NCI-H345 treated with DMSO at 0.1 percent for 48 hours (cell line): Measurements from ENCODE around the gene ABO.
"Not testable (repeated sequence)": the region's sequence is repeated elsewhere in the genome, so short reads cannot be mapped to it uniquely, and the experiment has no call there.

Experiments used
- DNase-seq: peaks from one replicate; lab custom pipeline; 2025; ENCODE audit not compliant: unreplicated experiment; lab: John Stamatoyannopoulos, UW

Gene ABO

GRCh38 chr9:133264235-133264764, 10.7 kb downstream of the ABO start:
- no peak for DNase-seq

- no peak for DNase-seq
These were observed 11.4 kb downstream of the ABO start for GRCh38 chr9:133263557-133263956.

GRCh38 chr9:133262226-133262625, 12.8 kb downstream of the ABO start:
- DNase-seq, result no peak

- DNase-seq, result no peak
These were observed 13.3 kb downstream of the ABO start for GRCh38 chr9:133261753-133262120.

GRCh38 chr9:133261103-133261752, 13.8 kb downstream of the ABO start:
- no peak for DNase-seq

- no peak for DNase-seq
These were observed 14.5 kb downstream of the ABO start for GRCh38 chr9:133260334-133261102.

- DNase-seq, result no peak
These were observed 16.7 kb downstream of the ABO start for GRCh38 chr9:133258061-133259015.

GRCh38 chr9:133257465-133257956, 17.5 kb downstream of the ABO start:
- no peak for DNase-seq

GRCh38 chr9:133256686-133257091, 18.3 kb downstream of the ABO start:
- DNase-seq, result no peak

- no peak for DNase-seq
These were observed 18.9 kb downstream of the ABO start for GRCh38 chr9:133256136-133256461.

- DNase-seq, result no peak
These were observed 19.4 kb downstream of the ABO start for GRCh38 chr9:133255371-133256135.

GRCh38 chr9:133254471-133254870, 20.5 kb downstream of the ABO start:
- DNase-seq, result no peak

GRCh38 chr9:133253268-133253667, 21.7 kb downstream of the ABO start:
- no peak for DNase-seq

GRCh38 chr9:133252301-133253020, 22.5 kb downstream of the ABO start:
- DNase-seq, result no peak

GRCh38 chr9:133251773-133252172, 23.2 kb downstream of the ABO start:
- DNase-seq, result no peak

GRCh38 chr9:133251221-133251620, 23.8 kb downstream of the ABO start:
- DNase-seq, result not testable (repeated sequence)

- peak; percentile 51 for DNase-seq
These were observed 24.2 kb downstream of the ABO start for GRCh38 chr9:133250741-133251170.

GRCh38 chr9:133249337-133249736, 25.7 kb downstream of the ABO start:
- no peak for DNase-seq

GRCh38 chr9:133248726-133249295, 26.2 kb downstream of the ABO start:
- DNase-seq, result no peak
